Body of pancreas (tissue), 4 donors: ENCODE measurements around the gene CYS1. TPM values are rescaled to one million over a fixed set of nuclear protein-coding genes. Genes with fewer than 3 reads are reported as not detected.

Experiments used
- ATAC-seq: fragments of 150-250 bp; one replicate; pipeline ENCODE4 v1.9.1; 2016
- DNase-seq, 4 donors: peaks; one replicate each; pipeline ENCODE4 v3.0.0-alpha.2; 2019
- H3K27ac ChIP-seq, 4 donors: fragments of 200-600 bp; sonication (generic); 1 replicate in 3 of 4; 2 replicates in 1 of 4; pipeline versions ENCODE4 v1.5.1 to v1.6.1; 2016 to 2019; ENCODE audit warnings: mild to moderate bottlenecking in 1 of 4, mixed read lengths in 1 of 4, moderate library complexity in 1 of 4
- H3K27me3 ChIP-seq, 2 donors: fragments of 200-600 bp; sonication (generic); one replicate each; pipeline ENCODE4 v1.6.0; 2016; ENCODE audit warnings: mild to moderate bottlenecking in 1 of 2
- H3K36me3 ChIP-seq, 2 donors: fragments of 200-600 bp; sonication (generic); replicated peaks in 1 of 2; 2 replicates each; pipeline ENCODE4 v1.5.1; 2016; ENCODE audit warnings: low read depth in 2 of 2; ENCODE audit not compliant: insufficient read depth in 1 of 2
- H3K4me1 ChIP-seq: fragments of 200-600 bp; sonication (generic); one replicate; pipeline ENCODE4 v1.6.0; 2016
- H3K4me3 ChIP-seq, 2 donors: fragments of 200-600 bp; sonication (generic); 1 replicate in 1 of 2; 2 replicates in 1 of 2; pipeline ENCODE4 v1.5.1; 2016 to 2019
- H3K9me3 ChIP-seq, 3 donors: fragments of 200-600 bp; sonication (generic); 1 replicate in 2 of 3; 2 replicates in 1 of 3; pipeline ENCODE4 v1.5.1; 2016
- POLR2A ChIP-seq, 3 donors: fragments of 450-650 bp; IDR thresholded peaks; one replicate each; pipeline ENCODE4 v1.6.1; 2016; ENCODE audit warnings: antibody characterized with exemption in 3 of 3, mild to moderate bottlenecking in 2 of 3
- whole genome bisulfite sequencing, 2 donors: methylation state at CpG; one replicate each; pipeline ENCODE4 v1.1.5; 2017; 5-methylcytosine and 5-hydroxymethylcytosine counted together
- intact Hi-C: fragments of 100-400 bp; cut with DNase I; formaldehyde crosslinking; loops from one replicate; pipeline ENCODE4 v1.15.1; 2023
- total RNA-seq, 2 donors: library from RNA; depleted of rRNA; stranded (reverse); fragments of >200 nt; gene quantifications; one replicate each; pipeline ENCODE4 v1.1.0, GENCODE V29; 2016
- TF ChIP-seq, protein P1 (sequence below), 7 experiments: fragments of 450-650 bp in 4 of 7; fragments of 200-600 bp in 3 of 7; sonication (generic) in 3 of 7; IDR thresholded peaks; one replicate each; pipeline ENCODE4 v1.5.1; 2016 to 2019; ENCODE audit warnings: antibody characterized with exemption in 7 of 7

The CYS1 gene
- total RNA-seq, 2 donors from 2014 or later, result 30.4 to 36.6 TPM

DNA sequence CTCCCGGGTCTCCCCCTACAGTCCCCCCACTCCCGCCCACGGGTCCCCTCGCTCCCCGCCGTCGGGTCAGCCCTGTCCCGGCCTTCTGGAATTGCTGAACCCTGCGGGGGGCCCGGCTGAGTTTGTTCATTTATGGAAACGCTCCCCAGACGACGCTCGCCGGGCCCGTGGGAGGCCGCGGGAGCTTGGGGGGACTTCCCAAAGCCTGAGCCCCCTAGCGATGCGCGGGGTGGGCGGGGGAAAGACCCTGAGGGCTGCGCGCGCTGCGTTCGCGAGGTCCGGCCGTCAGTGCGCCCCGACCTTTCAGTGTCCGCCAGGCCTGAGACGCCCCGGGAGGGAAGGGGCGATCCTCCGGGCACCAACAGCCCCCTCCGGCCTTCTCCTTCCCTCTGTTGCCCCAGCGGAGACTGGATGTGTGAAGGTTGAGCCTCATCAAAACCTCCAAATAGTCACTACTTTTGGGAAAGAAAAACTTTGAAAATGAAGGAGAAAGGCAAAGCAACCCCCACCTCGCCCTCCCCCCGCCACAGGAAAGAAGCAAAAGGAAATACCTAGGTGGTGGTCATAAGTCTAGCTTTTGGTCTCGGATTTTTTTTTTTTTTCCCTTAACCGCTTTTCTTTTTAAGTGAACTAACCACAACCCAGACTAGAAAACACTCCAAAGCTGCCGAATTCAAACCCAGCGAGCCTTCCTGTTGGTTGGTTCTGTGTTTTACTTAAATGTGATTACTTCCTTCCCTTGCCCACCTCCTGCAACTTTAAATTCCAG lies 509 bp upstream of the CYS1 start:
- peak in 2 of 3 donors; percentile 51 to 54 for TF ChIP-seq POLR2A (IDR thresholded peaks at IDR 0.05)
- TF ChIP-seq, protein P1, sequence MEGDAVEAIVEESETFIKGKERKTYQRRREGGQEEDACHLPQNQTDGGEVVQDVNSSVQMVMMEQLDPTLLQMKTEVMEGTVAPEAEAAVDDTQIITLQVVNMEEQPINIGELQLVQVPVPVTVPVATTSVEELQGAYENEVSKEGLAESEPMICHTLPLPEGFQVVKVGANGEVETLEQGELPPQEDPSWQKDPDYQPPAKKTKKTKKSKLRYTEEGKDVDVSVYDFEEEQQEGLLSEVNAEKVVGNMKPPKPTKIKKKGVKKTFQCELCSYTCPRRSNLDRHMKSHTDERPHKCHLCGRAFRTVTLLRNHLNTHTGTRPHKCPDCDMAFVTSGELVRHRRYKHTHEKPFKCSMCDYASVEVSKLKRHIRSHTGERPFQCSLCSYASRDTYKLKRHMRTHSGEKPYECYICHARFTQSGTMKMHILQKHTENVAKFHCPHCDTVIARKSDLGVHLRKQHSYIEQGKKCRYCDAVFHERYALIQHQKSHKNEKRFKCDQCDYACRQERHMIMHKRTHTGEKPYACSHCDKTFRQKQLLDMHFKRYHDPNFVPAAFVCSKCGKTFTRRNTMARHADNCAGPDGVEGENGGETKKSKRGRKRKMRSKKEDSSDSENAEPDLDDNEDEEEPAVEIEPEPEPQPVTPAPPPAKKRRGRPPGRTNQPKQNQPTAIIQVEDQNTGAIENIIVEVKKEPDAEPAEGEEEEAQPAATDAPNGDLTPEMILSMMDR (IDR thresholded peaks at IDR 0.05), result no peak
- intact Hi-C loops, result no loop called here
- DNase-seq, result peak in 1 of 4 donors; percentile 33
- no peaks in the 10 kb centered on the region for H3K36me3 ChIP-seq
- no peaks in the 10 kb centered on the region for H3K27me3 ChIP-seq
- no peaks in the 10 kb centered on the region for H3K9me3 ChIP-seq
- peak; percentile 42 for ATAC-seq
- WGBS, 2 donors, result 22 to 56% methylated on average over 11 to 39 of the region's 45 CpGs
- no peak overlapping the region for H3K4me3 ChIP-seq
- H3K4me1 ChIP-seq, result peaks cover 22% of the 10 kb centered on the region
- H3K27ac ChIP-seq, result peak overlapping the region; percentile 62 to 90 (median 86)

- Histone ChIP-seq H3K4me1 (peaks cover 22% of the 10 kb centered on the region), H3K36me3 (no peaks in the 10 kb centered on the region), H3K27me3 (no peaks in the 10 kb centered on the region), H3K4me3 (peak overlapping the region; percentile 36 to 60), H3K9me3 (no peaks in the 10 kb centered on the region), H3K27ac (peak overlapping the region; percentile 62 to 90 (median 86))
- 0 to 1% methylated on average over 14 to 48 of the region's 53 CpGs for WGBS, 2 donors
- intact Hi-C loops, result no loop called here
- DNase-seq (peak in 3 of 4 donors; percentile 29 to 51 (median 38)), ATAC-seq (peak; percentile 49)
- TF ChIP-seq, protein P1 (IDR thresholded peaks at IDR 0.05), result no peak
- TF ChIP-seq POLR2A (IDR thresholded peaks at IDR 0.05), result no peak
These were observed 843 bp downstream of the CYS1 start for GRCh38 chr2:10079266-10079869.

- ATAC-seq, result peak; percentile 11
- peak in 1 of 4 donors; percentile 50 for DNase-seq
- peaks cover 19% of the 10 kb centered on the region for H3K4me1 ChIP-seq
- no peaks in the 10 kb centered on the region for H3K9me3 ChIP-seq
- WGBS, 2 donors, result 19 to 34% methylated on average over 8 to 12 of the region's 12 CpGs
- peak overlapping the region in 3 of 4 donors; percentile 83 to 90 (median 89) for H3K27ac ChIP-seq
- intact Hi-C loops, result no loop called here
- peak overlapping the region; percentile 36 to 60 for H3K4me3 ChIP-seq
- no peaks in the 10 kb centered on the region for H3K36me3 ChIP-seq
- peak in 1 of 3 donors; percentile 28 for TF ChIP-seq POLR2A (IDR thresholded peaks at IDR 0.05)
- TF ChIP-seq, protein P1 (IDR thresholded peaks at IDR 0.05), result no peak
- H3K27me3 ChIP-seq, result no peaks in the 10 kb centered on the region
These were observed 1.4 kb downstream of the CYS1 start for GRCh38 chr2:10078704-10079265.

- Histone ChIP-seq H3K4me3 (no peak overlapping the region), H3K9me3 (no peaks in the 10 kb centered on the region), H3K36me3 (no peaks in the 10 kb centered on the region), H3K27ac (peak overlapping the region in 3 of 4 donors; percentile 83 to 90 (median 89)), H3K27me3 (no peaks in the 10 kb centered on the region), H3K4me1 (peaks cover 22% of the 10 kb centered on the region)
- DNase-seq (no peak), ATAC-seq (no peak)
- 58 to 69% methylated on average over 6 to 7 of the region's 7 CpGs for WGBS, 2 donors
- intact Hi-C loops, result no loop called here
- TF ChIP-seq, protein P1 (IDR thresholded peaks at IDR 0.05), result no peak
- no peak for TF ChIP-seq POLR2A (IDR thresholded peaks at IDR 0.05)
These were observed 2.2 kb downstream of the CYS1 start for GRCh38 chr2:10078001-10078400.
